RPMI8226 (cell line): Measurements from ENCODE around the gene PATE4.

ENCODE experiments used
- DNase-seq: peaks from one replicate; pipeline ENCODE4 v3.0.0-alpha.2; 2015

The PATE4 gene

GRCh38 chr11:125887373-125888324 lies 54.5 kb downstream of the PATE4 start, which contains the start of gene HYLS1:
HYLS1 (plus strand) TSS chr11:125887668; CDS start chr11:125899369, 11,701 bp downstream.
- DNase-seq = peak; percentile 93
